NCI-H1105 (cell line): ENCODE results near the gene NPC1.
"Not testable (repeated sequence)": the region's sequence is repeated elsewhere in the genome, so short reads cannot be mapped to it uniquely, and the experiment has no call there.

Experiments used
- DNase-seq: peaks from one replicate; lab custom pipeline; 2025; lab: John Stamatoyannopoulos, UW

Gene NPC1

DNA sequence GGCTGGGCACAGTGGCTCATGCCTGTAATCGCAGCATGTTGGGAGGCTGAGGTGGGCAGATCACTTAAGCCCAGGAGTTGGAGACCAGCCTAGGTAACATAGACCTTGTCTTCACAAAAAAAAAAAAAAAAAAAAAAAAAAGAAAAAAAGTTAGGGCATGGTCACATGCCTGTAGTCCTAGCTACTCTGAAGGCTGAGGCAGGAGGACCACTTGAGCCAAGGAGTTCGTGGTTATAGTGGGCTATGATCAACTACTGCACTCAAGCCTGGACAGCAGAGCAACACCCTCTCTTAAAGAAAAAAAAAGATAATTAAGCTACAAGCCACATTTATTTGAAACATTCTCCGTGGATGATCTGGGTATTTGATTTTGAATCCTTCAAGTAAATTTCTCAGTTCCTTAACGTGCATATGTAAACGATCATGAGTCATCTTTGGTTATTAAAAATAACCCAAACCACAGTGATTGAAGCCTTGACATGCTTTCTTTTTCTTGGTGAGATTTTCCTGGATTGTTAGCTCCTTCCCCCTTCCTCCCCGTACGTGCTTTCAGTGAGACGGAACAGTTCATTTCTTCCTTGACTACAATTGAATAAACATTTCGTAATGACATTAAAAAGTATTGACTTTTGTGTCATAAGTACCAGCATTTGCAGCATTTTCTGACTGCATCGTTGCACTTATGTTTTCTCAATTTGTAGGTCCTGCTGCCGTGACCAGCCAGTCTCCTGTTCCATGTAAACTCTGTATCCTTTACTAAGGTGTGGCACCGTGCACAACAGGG is 62.7 kb downstream of the NPC1 start:
- DNase-seq: no peak

DNA sequence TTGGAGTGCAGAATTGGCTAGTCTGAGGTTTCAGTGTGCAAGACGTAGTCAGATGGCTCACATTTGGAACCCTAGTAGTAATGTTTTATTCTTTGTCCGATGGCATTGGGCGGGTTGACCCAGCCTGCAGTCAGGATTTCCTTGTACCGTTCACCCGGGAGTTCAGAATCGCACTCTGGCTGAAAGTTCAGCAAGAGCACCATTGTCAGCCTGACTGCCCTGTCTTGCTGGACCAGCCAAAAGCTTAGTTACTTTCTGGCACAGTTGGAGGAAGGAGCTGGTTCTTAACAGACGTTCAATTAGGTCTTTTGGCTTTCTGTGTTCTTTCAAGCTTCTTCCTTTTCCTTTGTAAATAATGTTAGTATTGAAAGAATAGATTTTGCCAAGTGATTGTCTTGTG is 64.4 kb downstream of the NPC1 start:
- no peak for DNase-seq

DNA sequence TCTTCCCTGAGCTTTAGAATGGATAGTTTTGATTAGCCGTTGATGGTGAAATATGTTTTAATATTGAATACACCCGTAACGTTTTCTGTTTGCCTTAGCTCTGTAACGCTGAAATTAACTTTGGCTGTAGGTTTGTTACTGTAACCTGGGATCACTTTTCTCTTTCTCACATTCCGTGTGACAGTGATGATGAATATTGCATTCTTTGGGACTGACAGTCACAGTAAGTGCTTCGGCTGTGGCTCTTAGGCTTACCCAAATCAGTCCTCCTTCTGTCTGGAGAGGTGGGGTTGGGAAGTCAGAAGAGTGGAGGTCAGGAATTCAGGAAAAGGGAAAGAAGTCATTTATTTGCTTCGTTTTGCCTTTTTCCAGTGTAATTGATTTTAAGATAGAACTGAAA is 65.0 kb downstream of the NPC1 start:
- no peak for DNase-seq

DNA sequence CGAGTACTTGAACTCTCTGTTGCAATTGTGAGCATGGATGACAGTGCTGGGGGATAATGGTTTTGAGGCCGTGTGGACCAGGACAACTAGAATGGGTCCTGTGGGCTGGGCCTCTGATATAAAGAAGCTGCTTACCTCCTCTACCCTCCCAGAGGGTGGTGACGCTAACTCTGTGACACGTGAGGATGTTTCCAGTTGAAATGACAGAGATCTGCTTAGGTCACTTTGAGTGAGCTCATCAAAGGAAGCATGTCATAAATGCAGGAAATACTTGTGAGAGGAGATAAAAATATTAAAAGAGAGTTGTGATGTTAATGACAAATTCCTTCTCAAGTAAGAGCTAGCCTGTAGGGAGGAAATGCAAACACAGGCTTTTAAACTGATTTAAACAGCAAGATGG is 66.6 kb downstream of the NPC1 start:
- DNase-seq: no peak

DNA sequence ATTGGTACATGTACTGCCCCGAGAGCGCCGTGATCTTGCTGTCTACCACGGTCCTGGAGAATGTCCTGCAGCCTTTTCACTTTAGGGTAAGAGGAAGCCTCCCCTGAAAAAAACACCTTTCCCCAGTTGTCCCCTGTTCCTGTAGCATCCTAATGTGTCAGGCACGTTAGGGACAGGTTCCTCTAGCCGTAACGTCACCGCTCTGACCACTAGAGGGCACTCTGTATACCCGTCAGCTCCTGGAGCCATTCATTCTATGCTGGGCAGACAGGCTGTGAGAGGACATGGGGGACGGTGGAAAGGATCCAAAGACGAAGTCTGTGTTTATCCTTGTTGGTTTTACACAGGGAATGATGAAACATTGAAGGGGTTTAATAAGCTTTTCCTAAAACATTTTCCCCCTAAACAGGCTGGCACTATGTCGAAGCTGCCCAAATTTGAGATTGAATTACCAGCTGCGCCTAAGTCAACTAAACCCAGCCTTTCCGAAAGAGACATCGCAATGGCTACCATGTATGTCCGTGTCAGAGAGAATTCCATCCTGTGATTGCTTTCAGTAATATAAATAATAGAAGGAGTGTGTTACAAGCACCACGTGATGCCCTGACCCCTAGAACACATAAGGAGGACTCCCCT is 70.3 kb downstream of the NPC1 start:
- peak; percentile 78 for DNase-seq

- DNase-seq: no peak
These were observed 73.7 kb downstream of the NPC1 start for GRCh38 chr18:23512641-23513040.

DNA sequence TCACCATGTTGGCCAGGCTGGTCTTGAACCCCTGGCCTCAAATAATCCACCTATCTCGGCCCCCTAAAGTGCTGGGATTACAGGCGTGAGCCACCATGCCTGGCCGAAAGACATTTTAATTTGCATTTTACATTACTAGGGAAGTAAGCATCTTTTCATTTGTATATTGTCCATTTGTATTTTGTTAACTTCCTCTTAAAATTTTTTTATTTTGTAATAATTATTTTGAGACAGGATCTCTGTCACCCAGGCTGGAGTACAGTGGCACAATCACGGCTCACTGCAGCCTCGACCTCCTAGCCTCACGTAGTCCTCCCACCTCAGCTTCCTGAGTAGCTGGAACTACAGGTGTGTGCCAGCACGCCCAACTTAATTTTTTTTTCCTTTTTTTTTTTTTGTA is 74.1 kb downstream of the NPC1 start:
- not testable (repeated sequence) for DNase-seq

GRCh38 chr18:23510923-23511322 is 75.4 kb downstream of the NPC1 start:
- not testable (repeated sequence) for DNase-seq

- no peak for DNase-seq
These were observed 79.9 kb downstream of the NPC1 start for GRCh38 chr18:23506393-23506792.

DNA sequence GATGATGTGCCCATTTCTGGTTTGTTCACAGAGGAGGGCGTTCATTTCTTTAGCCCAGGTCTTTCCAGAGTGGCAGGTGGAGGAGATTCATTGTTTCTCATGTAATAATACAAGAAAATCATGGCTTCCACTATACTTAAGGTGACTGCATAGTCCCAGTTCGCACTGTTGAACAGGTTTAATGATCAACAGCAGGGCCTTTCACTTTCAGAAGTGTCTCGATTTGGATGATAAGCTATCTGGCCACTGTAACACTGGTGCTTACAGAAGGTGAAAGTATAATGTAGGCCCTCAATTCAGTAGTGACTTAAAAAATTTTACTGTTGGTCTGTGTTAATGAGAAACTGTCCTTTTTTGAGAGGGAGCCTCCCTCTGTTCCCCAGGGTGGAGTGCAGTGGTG is 81.6 kb downstream of the NPC1 start:
- DNase-seq: no peak

- peak; percentile 3 for DNase-seq
These were observed 82.4 kb downstream of the NPC1 start for GRCh38 chr18:23503963-23504344.

GRCh38 chr18:23503038-23503962 is 83.0 kb downstream of the NPC1 start, which contains the start of gene RMC1:
Gene RMC1, plus strand, starts transcription at chr18:23503511. Its CDS starts 108 bp downstream, at chr18:23503619.
- DNase-seq: peak; percentile 97

DNA sequence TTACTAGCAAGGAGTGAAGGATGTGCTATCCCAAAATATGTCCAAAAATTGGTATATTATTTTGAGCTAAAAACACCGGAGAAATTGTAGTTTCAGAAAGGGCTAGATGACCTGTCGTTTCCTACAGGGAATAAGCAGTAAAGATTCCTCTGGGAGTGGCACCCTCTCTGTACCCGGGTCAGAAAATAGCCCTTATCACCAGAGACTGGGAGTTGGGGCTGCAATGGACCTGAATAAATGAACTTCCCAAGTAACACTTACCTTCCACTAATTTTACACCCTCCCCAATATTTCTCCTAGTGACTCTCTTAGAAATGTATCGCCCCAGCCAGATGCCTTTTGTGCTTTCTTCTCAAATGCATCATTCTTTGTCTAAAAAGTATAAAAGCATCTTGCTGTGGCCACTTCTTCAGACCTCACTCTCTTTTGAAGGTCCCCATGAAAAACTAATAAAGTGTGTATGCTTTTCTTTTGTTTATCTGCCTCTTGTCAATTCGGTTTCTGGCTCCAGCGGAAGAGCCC is 83.7 kb downstream of the NPC1 start:
- peak; percentile 18 for DNase-seq

- DNase-seq: no peak
These were observed 84.7 kb downstream of the NPC1 start for GRCh38 chr18:23501626-23502025.

GRCh38 chr18:23499291-23499781 is 87.0 kb downstream of the NPC1 start:
- no peak for DNase-seq

DNA sequence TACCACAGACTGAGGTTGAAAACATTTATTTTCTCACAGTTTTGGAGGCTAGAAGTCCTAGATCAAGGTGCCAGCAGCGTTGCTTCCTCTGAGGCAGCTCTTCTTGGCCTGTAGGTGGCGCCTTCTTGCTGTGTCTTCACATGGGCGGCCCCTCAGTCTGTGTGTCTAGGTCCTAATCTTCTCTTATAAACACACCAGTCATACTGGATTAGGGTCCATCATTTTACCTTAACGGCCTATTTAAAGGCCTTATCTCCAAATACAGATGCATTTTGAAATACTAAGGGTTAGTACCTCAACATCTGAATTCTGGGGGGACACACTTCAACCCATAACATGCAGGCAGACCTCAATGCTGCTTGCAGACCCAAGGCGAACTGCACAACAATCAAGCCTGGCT is 87.4 kb downstream of the NPC1 start:
- DNase-seq: peak; percentile 48

DNA sequence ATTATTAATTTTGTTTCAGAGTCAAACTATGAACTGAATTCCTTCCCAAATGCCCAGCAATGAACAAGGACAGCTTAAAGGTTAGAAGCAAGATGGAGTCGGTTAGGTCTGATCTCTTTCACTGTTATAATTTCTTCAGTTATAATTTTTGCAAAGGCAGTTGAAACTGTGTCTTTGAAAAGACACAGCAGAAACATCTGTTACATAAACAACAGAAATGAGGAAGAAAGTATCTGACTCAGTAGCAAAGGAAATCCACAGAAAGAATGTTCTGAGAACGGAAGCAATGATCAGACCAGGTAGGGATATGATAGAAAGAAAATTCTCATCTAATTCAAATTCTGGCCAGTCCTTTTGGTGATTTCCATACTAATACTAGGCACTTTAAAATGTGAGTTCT is 88.2 kb downstream of the NPC1 start:
- no peak for DNase-seq

- peak; percentile 87 for DNase-seq
These were observed 90.4 kb downstream of the NPC1 start for GRCh38 chr18:23495723-23496440.

GRCh38 chr18:23494992-23495391 is 91.3 kb downstream of the NPC1 start:
- no peak for DNase-seq

- DNase-seq: no peak
These were observed 92.7 kb downstream of the NPC1 start for GRCh38 chr18:23493654-23494053.

- not testable (repeated sequence) for DNase-seq
These were observed 96.7 kb downstream of the NPC1 start for GRCh38 chr18:23489586-23489985.
